HG03460 (cell line): Measurements from ENCODE around the gene METRNL.
"Not testable (repeated sequence)": the region's sequence is repeated elsewhere in the genome, so short reads cannot be mapped to it uniquely, and the experiment has no call there.

Experiments used
- ATAC-seq: cut with Tn5 transposase; IDR thresholded peaks from one replicate; pipeline ENCODE4 v1.9.1; 2021; ENCODE audit not compliant: unreplicated experiment

The METRNL gene

GRCh38 chr17:83065660-83066542 lies 13.5 kb upstream of the METRNL start:
- no peak for ATAC-seq

GRCh38 chr17:83066543-83066890 lies 12.9 kb upstream of the METRNL start:
- ATAC-seq, result not testable (repeated sequence)

GRCh38 chr17:83067071-83067717 lies 12.2 kb upstream of the METRNL start:
- no peak for ATAC-seq

- no peak for ATAC-seq
Measured at GRCh38 chr17:83067718-83068261, 11.6 kb upstream of the METRNL start.

- no peak for ATAC-seq
Measured at GRCh38 chr17:83068641-83069570, 10.5 kb upstream of the METRNL start.

- no peak for ATAC-seq
Measured at GRCh38 chr17:83069571-83069906, 9.9 kb upstream of the METRNL start.

GRCh38 chr17:83069931-83070742 lies 9.3 kb upstream of the METRNL start:
- ATAC-seq, result no peak

GRCh38 chr17:83070800-83071341 lies 8.5 kb upstream of the METRNL start:
- no peak for ATAC-seq

GRCh38 chr17:83071365-83071764 lies 8.0 kb upstream of the METRNL start:
- ATAC-seq, result no peak

GRCh38 chr17:83071966-83072562 lies 7.3 kb upstream of the METRNL start:
- ATAC-seq, result no peak

- no peak for ATAC-seq
Measured at GRCh38 chr17:83072600-83073358, 6.6 kb upstream of the METRNL start.

- no peak for ATAC-seq
Measured at GRCh38 chr17:83073389-83074063, 5.9 kb upstream of the METRNL start.

GRCh38 chr17:83074486-83075223 lies 4.8 kb upstream of the METRNL start:
- ATAC-seq, result no peak

GRCh38 chr17:83075270-83075880 lies 4.0 kb upstream of the METRNL start:
- ATAC-seq, result no peak

GRCh38 chr17:83076938-83077337 lies 2.5 kb upstream of the METRNL start:
- ATAC-seq, result no peak

- ATAC-seq, result no peak
Measured at GRCh38 chr17:83077411-83077810, 2.0 kb upstream of the METRNL start.

GRCh38 chr17:83077939-83078338 lies 1.5 kb upstream of the METRNL start:
- ATAC-seq, result no peak
